ENCODE data around the gene LCE1B. TPM values are rescaled to one million over a fixed set of nuclear protein-coding genes. Genes with fewer than 3 reads are reported as not detected.

LCE1B gene
- total RNA-seq, 2 donors from 2014 or later, result not detected

DNA sequence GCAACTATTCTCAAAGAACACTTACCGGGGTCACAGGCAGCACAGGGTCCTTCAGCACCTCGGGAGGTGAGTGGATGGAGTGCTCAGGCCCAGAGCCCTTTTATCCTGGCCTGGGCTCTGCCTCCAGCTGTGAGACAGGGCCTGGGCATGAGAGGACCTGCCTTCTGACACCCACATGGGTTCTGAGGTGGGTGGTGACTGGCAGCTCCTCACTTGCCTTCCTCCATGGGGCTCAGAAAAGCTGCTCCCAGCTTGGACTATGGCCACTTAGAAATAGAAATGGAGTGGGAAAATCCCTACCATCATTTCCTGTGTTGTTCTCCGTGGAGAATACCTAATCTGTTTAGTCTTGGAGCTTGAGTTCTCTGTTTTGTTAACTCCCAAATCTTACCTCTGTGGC, 5.2 kb upstream of the LCE1B start, which contains the start of gene LCE1C:
Gene LCE1C (minus strand): TSS at position 76 of the 400 bp plus-strand sequence. CDS start 1,173 bp downstream, outside the sequence.
- Histone ChIP-seq H3K4me3 (no peak within 1 kb of the TSS), H3K4me1 (no peaks in the 10 kb centered on the region), H3K36me3 (no peaks in the 10 kb centered on the region), H3K27ac (no peak within 1 kb of the TSS), H3K27me3 (no peaks in the 10 kb centered on the region), H3K9me3 (no peaks in the 10 kb centered on the region)
- no peak for DNase-seq (ENCODE audit: low spot score)
- TF ChIP-seq, protein P1, sequence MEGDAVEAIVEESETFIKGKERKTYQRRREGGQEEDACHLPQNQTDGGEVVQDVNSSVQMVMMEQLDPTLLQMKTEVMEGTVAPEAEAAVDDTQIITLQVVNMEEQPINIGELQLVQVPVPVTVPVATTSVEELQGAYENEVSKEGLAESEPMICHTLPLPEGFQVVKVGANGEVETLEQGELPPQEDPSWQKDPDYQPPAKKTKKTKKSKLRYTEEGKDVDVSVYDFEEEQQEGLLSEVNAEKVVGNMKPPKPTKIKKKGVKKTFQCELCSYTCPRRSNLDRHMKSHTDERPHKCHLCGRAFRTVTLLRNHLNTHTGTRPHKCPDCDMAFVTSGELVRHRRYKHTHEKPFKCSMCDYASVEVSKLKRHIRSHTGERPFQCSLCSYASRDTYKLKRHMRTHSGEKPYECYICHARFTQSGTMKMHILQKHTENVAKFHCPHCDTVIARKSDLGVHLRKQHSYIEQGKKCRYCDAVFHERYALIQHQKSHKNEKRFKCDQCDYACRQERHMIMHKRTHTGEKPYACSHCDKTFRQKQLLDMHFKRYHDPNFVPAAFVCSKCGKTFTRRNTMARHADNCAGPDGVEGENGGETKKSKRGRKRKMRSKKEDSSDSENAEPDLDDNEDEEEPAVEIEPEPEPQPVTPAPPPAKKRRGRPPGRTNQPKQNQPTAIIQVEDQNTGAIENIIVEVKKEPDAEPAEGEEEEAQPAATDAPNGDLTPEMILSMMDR (IDR thresholded peaks at IDR 0.05), result no peak

DNA sequence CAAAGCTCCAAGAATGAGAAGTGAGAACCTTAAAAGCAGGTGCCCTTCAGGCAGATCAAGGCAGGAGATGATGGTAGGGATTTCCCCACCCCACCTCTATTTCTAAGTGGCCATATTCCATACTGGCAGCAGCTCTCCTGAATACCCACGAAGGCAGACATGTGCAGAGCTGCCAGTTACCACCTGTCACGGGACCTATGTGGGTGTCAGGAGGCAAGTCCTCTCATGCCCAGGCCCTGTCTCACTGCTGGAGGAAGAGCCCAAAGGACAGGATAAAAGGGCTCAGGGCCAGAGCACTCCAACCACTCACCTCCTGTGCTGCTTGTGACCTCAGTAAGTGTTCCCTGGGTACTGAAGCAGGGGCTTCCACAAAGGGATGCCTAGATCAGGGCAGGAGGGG, 721 bp upstream of the LCE1B start:
- TF ChIP-seq, protein P1 (IDR thresholded peaks at IDR 0.05), result no peak
- no peaks in the 10 kb centered on the region for H3K36me3 ChIP-seq
- H3K27ac ChIP-seq, result no peak overlapping the region
- no peaks in the 10 kb centered on the region for H3K9me3 ChIP-seq
- DNase-seq (ENCODE audit: low spot score), result no peak
- H3K4me1 ChIP-seq, result no peaks in the 10 kb centered on the region
- no peaks in the 10 kb centered on the region for H3K27me3 ChIP-seq
- no peak overlapping the region for H3K4me3 ChIP-seq

DNA sequence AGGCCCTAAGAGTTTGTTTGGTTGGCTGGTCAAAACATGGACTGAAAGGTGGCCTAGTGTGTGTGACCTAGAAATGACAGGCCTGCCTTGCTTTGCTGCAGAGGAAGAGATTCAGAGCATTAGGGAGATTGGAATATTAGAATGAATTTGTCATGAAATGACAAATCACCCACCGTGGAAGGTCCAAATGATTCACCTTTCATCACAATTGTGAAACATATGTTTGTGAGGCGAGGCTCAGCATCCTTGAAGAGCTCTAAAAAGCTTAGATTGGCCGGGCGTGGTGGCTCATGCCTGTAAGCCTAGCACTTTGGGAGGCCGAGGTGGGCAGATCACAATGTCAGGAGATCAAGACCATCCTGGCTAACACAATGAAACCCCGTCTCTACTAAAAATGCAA, 5.5 kb downstream of the LCE1B start:
- no peak overlapping the region for H3K4me3 ChIP-seq
- no peaks in the 10 kb centered on the region for H3K4me1 ChIP-seq
- TF ChIP-seq, protein P1 (IDR thresholded peaks at IDR 0.05), result no peak
- DNase-seq (ENCODE audit: low spot score), result no peak
- no peaks in the 10 kb centered on the region for H3K36me3 ChIP-seq
- H3K27ac ChIP-seq, result no peak overlapping the region
- no peaks in the 10 kb centered on the region for H3K9me3 ChIP-seq
- no peaks in the 10 kb centered on the region for H3K27me3 ChIP-seq

GRCh38 chr1:152823294-152823693, 11.5 kb downstream of the LCE1B start:
- H3K36me3 ChIP-seq, result no peaks in the 10 kb centered on the region
- DNase-seq (ENCODE audit: low spot score), result no peak
- H3K4me3 ChIP-seq, result no peak overlapping the region
- no peak overlapping the region for H3K27ac ChIP-seq
- TF ChIP-seq, protein P1 (IDR thresholded peaks at IDR 0.05), result no peak
- H3K4me1 ChIP-seq, result no peaks in the 10 kb centered on the region
- H3K27me3 ChIP-seq, result no peaks in the 10 kb centered on the region
- no peaks in the 10 kb centered on the region for H3K9me3 ChIP-seq

DNA sequence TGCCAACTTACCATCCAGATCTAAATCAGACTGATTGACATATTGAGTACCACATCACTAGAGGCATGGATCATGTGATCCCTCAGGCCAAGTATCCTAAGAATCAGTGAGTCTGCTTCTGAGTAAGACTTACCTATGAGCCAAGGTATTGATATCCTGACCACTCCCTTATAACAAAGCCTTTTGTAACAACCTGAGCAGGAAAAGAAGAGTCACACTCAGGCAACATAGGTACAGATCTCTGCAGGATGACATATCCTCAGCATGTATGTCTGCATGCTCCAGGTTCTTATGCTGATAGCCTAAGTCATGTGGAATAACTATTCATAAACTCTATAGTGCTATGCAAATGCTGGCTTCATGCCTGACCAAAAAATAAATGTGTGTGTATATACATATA, 13.2 kb downstream of the LCE1B start:
- Histone ChIP-seq H3K36me3 (no peaks in the 10 kb centered on the region), H3K9me3 (no peaks in the 10 kb centered on the region), H3K27ac (no peak overlapping the region), H3K4me1 (no peaks in the 10 kb centered on the region), H3K27me3 (no peaks in the 10 kb centered on the region), H3K4me3 (no peak overlapping the region)
- DNase-seq (ENCODE audit: low spot score), result no peak
- TF ChIP-seq, protein P1 (IDR thresholded peaks at IDR 0.05), result no peak

DNA sequence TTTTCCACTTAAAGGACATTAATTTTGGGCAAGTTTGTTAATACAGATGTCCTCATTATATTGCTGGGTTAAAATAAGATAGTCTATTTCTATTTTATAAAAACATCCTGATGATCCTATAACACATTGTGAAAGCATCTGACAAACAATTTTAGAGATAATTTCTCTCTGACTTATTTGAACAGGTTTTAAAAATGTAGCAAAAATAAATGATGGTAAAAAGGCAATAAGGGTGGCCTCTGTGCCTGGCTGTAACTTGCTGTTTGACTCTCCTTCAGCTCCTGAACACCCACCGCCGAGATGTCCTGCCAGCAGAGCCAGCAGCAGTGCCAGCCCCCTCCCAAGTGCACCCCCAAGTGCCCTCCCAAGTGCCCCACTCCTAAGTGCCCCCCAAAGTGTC, 15.4 kb downstream of the LCE1B start, which contains the start of gene LCE1A:
Gene LCE1A (plus strand): TSS at position 301 of the 400 bp plus-strand sequence. CDS start 0 bp downstream, at position 301.
- DNase-seq (ENCODE audit: low spot score), result no peak
- no peak within 1 kb of the TSS for H3K4me3 ChIP-seq
- no peaks in the 10 kb centered on the region for H3K4me1 ChIP-seq
- H3K27me3 ChIP-seq, result no peaks in the 10 kb centered on the region
- no peaks in the 10 kb centered on the region for H3K9me3 ChIP-seq
- H3K27ac ChIP-seq, result no peak within 1 kb of the TSS
- TF ChIP-seq, protein P1 (IDR thresholded peaks at IDR 0.05), result no peak
- H3K36me3 ChIP-seq, result no peaks in the 10 kb centered on the region
